Keratinocyte (primary cell): ENCODE measurements around the gene BTRC. TPM values are rescaled to one million over a fixed set of nuclear protein-coding genes. Genes with fewer than 3 reads are reported as not detected.

ENCODE experiments used
- DNase-seq: peaks from one replicate; pipeline ENCODE4 v3.0.0-alpha.2; 2011; ENCODE audit warnings: low read depth, missing footprints, low spot score
- FAIRE-seq: peaks from 2 replicates; lab custom pipeline; 2011; peaks lifted over from hg19 to GRCh38; lab: Jason Lieb, UNC
- H2AFZ ChIP-seq: 2 replicates; pipeline ENCODE4 v1.6.0; 2012; ENCODE audit warnings: low read length, control low read depth, inconsistent platforms; ENCODE audit not compliant: control insufficient read depth
- H3K27ac ChIP-seq: 2 replicates; pipeline ENCODE4 v1.5.1; 2011; ENCODE audit warnings: low read length; ENCODE audit not compliant: control insufficient read depth, insufficient read depth
- H3K27me3 ChIP-seq: 3 replicates; pipeline ENCODE4 v1.6.0; 2011; ENCODE audit warnings: low read length; ENCODE audit not compliant: control insufficient read depth, insufficient read depth; ENCODE audit errors: extremely low read depth
- H3K36me3 ChIP-seq, 2 experiments: 2 replicates in 1 of 2; 3 replicates in 1 of 2; pipeline ENCODE4 v1.5.1; 2011; ENCODE audit warnings: low read length in 2 of 2, mild to moderate bottlenecking in 1 of 2; ENCODE audit not compliant: control insufficient read depth in 2 of 2, insufficient read depth in 2 of 2; ENCODE audit errors: extremely low read depth in 1 of 2
- H3K4me1 ChIP-seq: 3 replicates; pipeline ENCODE4 v1.5.1; 2011; ENCODE audit warnings: low read length; ENCODE audit not compliant: control insufficient read depth, insufficient read depth; ENCODE audit errors: extremely low read depth
- H3K4me2 ChIP-seq: 3 replicates; pipeline ENCODE4 v1.6.0; 2011; ENCODE audit warnings: low read depth, low read length; ENCODE audit not compliant: control insufficient read depth, insufficient read depth; ENCODE audit errors: extremely low read depth
- H3K4me3 ChIP-seq, 3 experiments: fragments of 200-600 bp in 1 of 3; sonication (generic) in 1 of 3; 2 replicates in 2 of 3; 3 replicates in 1 of 3; pipeline ENCODE4 v1.5.1; 2011 to 2016; ENCODE audit warnings: low read length in 3 of 3, mild to moderate bottlenecking in 3 of 3, control low read depth in 2 of 3, inconsistent platforms in 1 of 3, low read depth in 1 of 3, mixed read lengths in 1 of 3, mixed run types in 1 of 3, moderate library complexity in 1 of 3; ENCODE audit not compliant: control insufficient read depth in 2 of 3, insufficient read depth in 2 of 3; ENCODE audit errors: extremely low read depth in 1 of 3
- H3K79me2 ChIP-seq: 2 replicates; pipeline ENCODE4 v1.6.0; 2012; ENCODE audit warnings: low read length; ENCODE audit not compliant: control insufficient read depth, insufficient read depth
- H3K9ac ChIP-seq: 3 replicates; pipeline ENCODE4 v1.6.0; 2011; ENCODE audit warnings: low read length; ENCODE audit not compliant: control insufficient read depth, insufficient read depth; ENCODE audit errors: extremely low read depth
- H3K9me1 ChIP-seq: 3 replicates; pipeline ENCODE4 v1.6.0; 2011; ENCODE audit warnings: low read length; ENCODE audit not compliant: control insufficient read depth, insufficient read depth; ENCODE audit errors: extremely low read depth
- H3K9me3 ChIP-seq: 2 replicates; pipeline ENCODE4 v1.5.1; 2012; ENCODE audit warnings: low read depth, low read length; ENCODE audit not compliant: control insufficient read depth
- H4K20me1 ChIP-seq: 3 replicates; pipeline ENCODE4 v1.6.0; 2011; ENCODE audit warnings: low read length; ENCODE audit not compliant: control insufficient read depth, insufficient read depth; ENCODE audit errors: extremely low read depth
- CTCF ChIP-seq, 3 experiments: IDR thresholded peaks in 1 of 3; conservative IDR thresholded peaks in 1 of 3; optimal IDR thresholded peaks in 1 of 3; 2 replicates in 2 of 3; 3 replicates in 1 of 3; pipeline versions ENCODE3 to v1.5.1; 2011; ENCODE audit warnings: low read length in 3 of 3, mild to moderate bottlenecking in 3 of 3, moderate library complexity in 2 of 3, control low read depth in 1 of 3, inconsistent platforms in 1 of 3; ENCODE audit not compliant: insufficient read depth in 2 of 3; ENCODE audit errors: extremely low read depth in 1 of 3
- EZH2 ChIP-seq: IDR thresholded peaks from one replicate; pipeline ENCODE4 v1.6.1; 2012; ENCODE audit warnings: inconsistent platforms, mild to moderate bottlenecking, low read length, moderate library complexity
- dilution Hi-C: fragments of 300-500 bp; cut with MboI; formaldehyde crosslinking; loops from one replicate; pipeline ENCODE4 v1.7.0; 2020; ENCODE audit warnings: low sequenced_read_pairs; ENCODE audit not compliant: extremely low pct_ligation_motif_present
- polyA plus RNA-seq, 5 experiments: library from polyadenylated mRNA; depleted of rRNA in 3 of 5; stranded (reverse) in 3 of 5; stranded (forward) in 1 of 5; unstranded in 1 of 5; fragments of >200 nt; gene quantifications; 1 replicate in 1 of 5; 2 replicates in 3 of 5; 3 replicates in 1 of 5; pipeline versions ENCODE4 v1.2.1 to v1.2.3, GENCODE V29; 2011 to 2012; ENCODE audit warnings: missing spikeins in 2 of 5, low read depth in 1 of 5, low replicate concordance in 1 of 5

BTRC gene
- polyA plus RNA-seq, 1 donor (not counting 4 experiments of a cell fraction or from before 2014, with no cell fraction given) = 21.7 TPM

GRCh38 chr10:101485207-101485606, 131.2 kb downstream of the BTRC start:
- Histone ChIP-seq H3K36me3 (no peaks in the 10 kb centered on the region), H3K9me1 (no peaks in the 10 kb centered on the region), H3K4me1 (no peaks in the 10 kb centered on the region), H3K27me3 (no peaks in the 10 kb centered on the region), H4K20me1 (no peaks in the 10 kb centered on the region), H3K4me3 (no peak overlapping the region), H3K4me2 (no peak overlapping the region), H3K9ac (no peak overlapping the region), H2AFZ (no peak overlapping the region), H3K9me3 (no peaks in the 10 kb centered on the region), H3K79me2 (no peaks in the 10 kb centered on the region), H3K27ac (no peak overlapping the region)
- FAIRE-seq (no peak), DNase-seq (no peak)
- TF ChIP-seq EZH2 (no peak), CTCF (optimal IDR thresholded peaks at IDR 0.05 in 1 of 3, IDR thresholded peaks at IDR 0.05 in 1 of 3, conservative IDR thresholded peaks at IDR 0.05 in 1 of 3; ENCODE audit: extremely low read depth in 1 of 3, insufficient read depth in 2 of 3, low read length in 3 of 3) (no peak)
- dilution Hi-C loops = no loop called here

- FAIRE-seq = no peak
Observed at GRCh38 chr10:101485681-101486554, 132.0 kb downstream of the BTRC start.

More at GRCh38 chr10:101485681-101486554, 132.0 kb downstream of the BTRC start:
- no peaks in the 10 kb centered on the region for H3K27me3 ChIP-seq
- H3K4me1 ChIP-seq = no peaks in the 10 kb centered on the region
- dilution Hi-C loops = no loop called here
- H4K20me1 ChIP-seq = no peaks in the 10 kb centered on the region
- H3K9ac ChIP-seq = no peak overlapping the region
- H3K27ac ChIP-seq = no peak overlapping the region
- H3K9me3 ChIP-seq = no peaks in the 10 kb centered on the region
- no peak overlapping the region for H3K4me3 ChIP-seq
- no peaks in the 10 kb centered on the region for H3K9me1 ChIP-seq
- no peaks in the 10 kb centered on the region for H3K79me2 ChIP-seq
- no peaks in the 10 kb centered on the region for H3K36me3 ChIP-seq
- DNase-seq = no peak
- TF ChIP-seq EZH2 (no peak), CTCF (optimal IDR thresholded peaks at IDR 0.05 in 1 of 3, IDR thresholded peaks at IDR 0.05 in 1 of 3, conservative IDR thresholded peaks at IDR 0.05 in 1 of 3; ENCODE audit: extremely low read depth in 1 of 3, insufficient read depth in 2 of 3, low read length in 3 of 3) (no peak)
- no peak overlapping the region for H3K4me2 ChIP-seq
- H2AFZ ChIP-seq = no peak overlapping the region
